Lower lobe of right lung (tissue), 2 donors: ENCODE results near the gene TENT4A. TPM values are rescaled to one million over a fixed set of nuclear protein-coding genes. Genes with fewer than 3 reads are reported as not detected.

Experiments
- ATAC-seq, 2 donors: fragments of 200-7000 bp; cut with Tn5 transposase; one replicate each; pipeline ENCODE4 v1.9.1; 2020 to 2022; ENCODE audit warnings: mild to moderate bottlenecking in 2 of 2, moderate library complexity in 2 of 2
- DNase-seq: peaks from one replicate; pipeline ENCODE4 v3.0.0-alpha.2; 2020
- H3K27ac ChIP-seq: fragments of 200-600 bp; one replicate; pipeline ENCODE4 v1.8.0; 2022
- H3K27me3 ChIP-seq: fragments of 200-600 bp; one replicate; pipeline ENCODE4 v1.8.0; 2022; ENCODE audit warnings: low read depth
- H3K36me3 ChIP-seq: fragments of 200-600 bp; one replicate; pipeline ENCODE4 v1.8.0; 2022; ENCODE audit warnings: mild to moderate bottlenecking
- H3K4me1 ChIP-seq: fragments of 200-600 bp; one replicate; pipeline ENCODE4 v1.8.0; 2022
- H3K4me3 ChIP-seq: fragments of 200-600 bp; one replicate; pipeline ENCODE4 v1.8.0; 2022; ENCODE audit warnings: mild to moderate bottlenecking
- H3K9me3 ChIP-seq: fragments of 200-600 bp; one replicate; pipeline ENCODE4 v1.8.0; 2022
- intact Hi-C: fragments of 100-400 bp; cut with DNase I; formaldehyde crosslinking; loops from one replicate; pipeline ENCODE4 v1.11.0; 2022
- total RNA-seq: library from RNA; stranded (reverse); fragmentation: NEBNext Ultra II Directional; extraction: Animal tissue kit (Norgen Biotek cat#: 25700); gene quantifications from one replicate; pipeline ENCODE4 v1.2.1, GENCODE V29; 2021
- TF ChIP-seq, protein P1 (sequence below): fragments of 200-600 bp; IDR thresholded peaks from one replicate; pipeline ENCODE4 v1.8.0; 2022; ENCODE audit warnings: antibody characterized with exemption, mild to moderate bottlenecking
- donor health status: DM: no; HTN: yes; CAD: no; lungs with severe emphysema.

TENT4A gene
- total RNA-seq, 1 donor from 2014 or later, result 24.1 TPM

GRCh38 chr5:6680922-6681321, 32.3 kb upstream of the TENT4A start:
- Histone ChIP-seq H3K9me3 (no peaks in the 10 kb centered on the region), H3K4me1 (no peaks in the 10 kb centered on the region), H3K27ac (no peak overlapping the region), H3K36me3 (no peaks in the 10 kb centered on the region), H3K4me3 (no peak overlapping the region), H3K27me3 (peaks cover 3% of the 10 kb centered on the region)
- DNase-seq, result no peak
- intact Hi-C loops, result no loop called here
- ATAC-seq, result no peak
- TF ChIP-seq, protein P1, sequence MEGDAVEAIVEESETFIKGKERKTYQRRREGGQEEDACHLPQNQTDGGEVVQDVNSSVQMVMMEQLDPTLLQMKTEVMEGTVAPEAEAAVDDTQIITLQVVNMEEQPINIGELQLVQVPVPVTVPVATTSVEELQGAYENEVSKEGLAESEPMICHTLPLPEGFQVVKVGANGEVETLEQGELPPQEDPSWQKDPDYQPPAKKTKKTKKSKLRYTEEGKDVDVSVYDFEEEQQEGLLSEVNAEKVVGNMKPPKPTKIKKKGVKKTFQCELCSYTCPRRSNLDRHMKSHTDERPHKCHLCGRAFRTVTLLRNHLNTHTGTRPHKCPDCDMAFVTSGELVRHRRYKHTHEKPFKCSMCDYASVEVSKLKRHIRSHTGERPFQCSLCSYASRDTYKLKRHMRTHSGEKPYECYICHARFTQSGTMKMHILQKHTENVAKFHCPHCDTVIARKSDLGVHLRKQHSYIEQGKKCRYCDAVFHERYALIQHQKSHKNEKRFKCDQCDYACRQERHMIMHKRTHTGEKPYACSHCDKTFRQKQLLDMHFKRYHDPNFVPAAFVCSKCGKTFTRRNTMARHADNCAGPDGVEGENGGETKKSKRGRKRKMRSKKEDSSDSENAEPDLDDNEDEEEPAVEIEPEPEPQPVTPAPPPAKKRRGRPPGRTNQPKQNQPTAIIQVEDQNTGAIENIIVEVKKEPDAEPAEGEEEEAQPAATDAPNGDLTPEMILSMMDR, result no peak

- intact Hi-C loops, result no loop called here
- TF ChIP-seq, protein P1, result no peak
Observed at GRCh38 chr5:6681682-6682081, 31.6 kb upstream of the TENT4A start.

GRCh38 chr5:6682239-6682638, 31.0 kb upstream of the TENT4A start:
- TF ChIP-seq, protein P1, result no peak
- H3K9me3 ChIP-seq, result no peaks in the 10 kb centered on the region
- DNase-seq, result no peak
- no peaks in the 10 kb centered on the region for H3K36me3 ChIP-seq
- no peak for ATAC-seq
- peaks cover 3% of the 10 kb centered on the region for H3K27me3 ChIP-seq
- H3K4me3 ChIP-seq, result no peak overlapping the region
- H3K4me1 ChIP-seq, result peaks cover 6% of the 10 kb centered on the region
- H3K27ac ChIP-seq, result no peak overlapping the region
- intact Hi-C loops, result no loop called here

More at GRCh38 chr5:6681682-6682081, 31.6 kb upstream of the TENT4A start:
- no peaks in the 10 kb centered on the region for H3K36me3 ChIP-seq
- H3K27me3 ChIP-seq, result peaks cover 3% of the 10 kb centered on the region
- ATAC-seq (no peak), DNase-seq (no peak)
- no peak overlapping the region for H3K4me3 ChIP-seq
- no peak overlapping the region for H3K27ac ChIP-seq
- peaks cover under 1% of the 10 kb centered on the region for H3K4me1 ChIP-seq
- no peaks in the 10 kb centered on the region for H3K9me3 ChIP-seq

DNA sequence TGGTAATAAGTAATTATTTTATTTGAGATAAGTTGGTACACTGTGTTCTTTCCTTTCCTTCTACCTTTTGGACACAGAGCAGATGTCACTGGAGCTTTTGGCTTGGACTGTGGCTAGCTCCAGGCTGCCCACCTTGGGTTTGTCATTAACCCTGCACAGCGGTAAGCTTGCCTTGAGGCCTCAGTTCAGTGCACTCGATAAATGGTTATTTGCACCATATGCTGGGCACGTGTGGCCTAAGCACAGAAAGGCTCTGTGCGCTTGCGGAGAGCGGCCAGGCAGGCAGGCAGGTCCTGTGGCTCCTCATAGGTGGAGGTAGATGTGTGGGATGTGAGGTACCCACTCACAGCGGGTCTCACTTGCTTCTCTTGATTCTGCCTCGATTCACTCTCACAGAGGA, 30.0 kb upstream of the TENT4A start:
- intact Hi-C loops, result no loop called here
- H3K36me3 ChIP-seq, result no peaks in the 10 kb centered on the region
- DNase-seq (no peak), ATAC-seq (no peak)
- TF ChIP-seq, protein P1, result no peak
- H3K27ac ChIP-seq, result no peak overlapping the region
- H3K27me3 ChIP-seq, result peaks cover 3% of the 10 kb centered on the region
- H3K4me3 ChIP-seq, result no peak overlapping the region
- no peaks in the 10 kb centered on the region for H3K9me3 ChIP-seq
- peaks cover 8% of the 10 kb centered on the region for H3K4me1 ChIP-seq

GRCh38 chr5:6684075-6684474, 29.2 kb upstream of the TENT4A start:
- TF ChIP-seq, protein P1, result no peak
- ATAC-seq (no peak), DNase-seq (no peak)
- H3K9me3 ChIP-seq, result no peaks in the 10 kb centered on the region
- no peak overlapping the region for H3K4me3 ChIP-seq
- H3K36me3 ChIP-seq, result no peaks in the 10 kb centered on the region
- H3K4me1 ChIP-seq, result peaks cover 8% of the 10 kb centered on the region
- H3K27me3 ChIP-seq, result peaks cover 3% of the 10 kb centered on the region
- H3K27ac ChIP-seq, result no peak overlapping the region
- intact Hi-C loops, result no loop called here

DNA sequence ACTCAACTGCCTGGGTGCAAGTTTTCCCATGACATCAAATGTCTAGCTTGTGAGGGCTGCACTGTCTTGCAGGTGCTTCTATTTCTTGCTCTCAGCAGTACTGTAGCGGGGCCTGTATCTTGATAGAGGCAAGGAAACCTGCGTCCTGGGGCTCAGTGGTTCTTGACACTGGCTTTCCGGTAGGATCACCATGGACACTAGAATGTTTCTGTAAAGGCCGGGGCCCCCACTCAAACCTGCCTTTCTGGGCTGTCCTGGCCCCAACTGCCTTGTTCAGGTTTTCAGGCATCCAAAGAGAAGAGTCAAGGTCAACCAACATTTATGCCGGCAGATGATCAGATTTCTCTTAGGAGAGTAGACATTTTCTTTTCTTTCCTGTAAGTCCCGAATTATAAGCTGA, 26.7 kb upstream of the TENT4A start:
- DNase-seq, result no peak
- Histone ChIP-seq H3K4me3 (no peak overlapping the region), H3K27ac (no peak overlapping the region), H3K9me3 (no peaks in the 10 kb centered on the region), H3K4me1 (peaks cover 8% of the 10 kb centered on the region), H3K27me3 (peaks cover 3% of the 10 kb centered on the region), H3K36me3 (no peaks in the 10 kb centered on the region)
- no peak for ATAC-seq
- intact Hi-C loops, result no loop called here
- TF ChIP-seq, protein P1, result no peak
